ENCODE data around the gene PDXK.
A peak's percentile ranks its signal among the peaks of the same experiment; 100 is the strongest.
"Not testable (repeated sequence)": the region's sequence is repeated elsewhere in the genome, so short reads cannot be mapped to it uniquely, and the experiment has no call there.

Gene PDXK

GRCh38 chr21:43718872-43719747 lies at the start of gene PDXK:
Gene PDXK (plus strand): TSS chr21:43719129. CDS start chr21:43719295, 166 bp downstream.
- DNase-seq (ENCODE audit: low read depth in 2 of 2): peak; percentile 66 to 75

GRCh38 chr21:43669828-43670605 lies 48.9 kb upstream of the PDXK start:
- no peak for DNase-seq (ENCODE audit: low read depth in 2 of 2)

- no peak for DNase-seq (ENCODE audit: low read depth in 2 of 2)
These were observed 43.1 kb upstream of the PDXK start for GRCh38 chr21:43675871-43676270.

GRCh38 chr21:43676391-43676790 lies 42.5 kb upstream of the PDXK start:
- no peak for DNase-seq (ENCODE audit: low read depth in 2 of 2)

- DNase-seq (ENCODE audit: low read depth in 2 of 2): no peak
These were observed 39.0 kb upstream of the PDXK start for GRCh38 chr21:43679951-43680350.

- DNase-seq (ENCODE audit: low read depth in 2 of 2): not testable (repeated sequence)
These were observed 38.5 kb upstream of the PDXK start for GRCh38 chr21:43680421-43680820.

GRCh38 chr21:43681650-43682049 lies 37.3 kb upstream of the PDXK start:
- DNase-seq (ENCODE audit: low read depth in 2 of 2): no peak

- no peak for DNase-seq (ENCODE audit: low read depth in 2 of 2)
These were observed 34.5 kb upstream of the PDXK start for GRCh38 chr21:43684424-43684823.

- no peak for DNase-seq (ENCODE audit: low read depth in 2 of 2)
These were observed 31.9 kb upstream of the PDXK start for GRCh38 chr21:43686811-43687565.

- DNase-seq (ENCODE audit: low read depth in 2 of 2): no peak
These were observed 31.1 kb upstream of the PDXK start for GRCh38 chr21:43687566-43688399.

GRCh38 chr21:43688906-43689305 lies 30.0 kb upstream of the PDXK start:
- DNase-seq (ENCODE audit: low read depth in 2 of 2): no peak

GRCh38 chr21:43689556-43690337 lies 29.2 kb upstream of the PDXK start:
- no peak for DNase-seq (ENCODE audit: low read depth in 2 of 2)

- no peak for DNase-seq (ENCODE audit: low read depth in 2 of 2)
These were observed 28.6 kb upstream of the PDXK start for GRCh38 chr21:43690346-43690745.

GRCh38 chr21:43691086-43691795 lies 27.7 kb upstream of the PDXK start:
- DNase-seq (ENCODE audit: low read depth in 2 of 2): no peak

GRCh38 chr21:43691801-43692200 lies 27.1 kb upstream of the PDXK start:
- no peak for DNase-seq (ENCODE audit: low read depth in 2 of 2)

GRCh38 chr21:43692949-43693348 lies 26.0 kb upstream of the PDXK start:
- DNase-seq (ENCODE audit: low read depth in 2 of 2): no peak

GRCh38 chr21:43693981-43694380 lies 24.9 kb upstream of the PDXK start:
- no peak for DNase-seq (ENCODE audit: low read depth in 2 of 2)

GRCh38 chr21:43694437-43695079 lies 24.4 kb upstream of the PDXK start:
- DNase-seq (ENCODE audit: low read depth in 2 of 2): no peak

GRCh38 chr21:43696214-43696613 lies 22.7 kb upstream of the PDXK start:
- no peak for DNase-seq (ENCODE audit: low read depth in 2 of 2)
